Fibroblast of skin of back (primary cell): ENCODE data around the gene NUDT3.
"Not testable (repeated sequence)": the region's sequence is repeated elsewhere in the genome, so short reads cannot be mapped to it uniquely, and the experiment has no call there.

ENCODE experiments used
- DNase-seq: peaks from one replicate; pipeline ENCODE4 v3.0.0-alpha.2; 2013

The NUDT3 gene

DNA sequence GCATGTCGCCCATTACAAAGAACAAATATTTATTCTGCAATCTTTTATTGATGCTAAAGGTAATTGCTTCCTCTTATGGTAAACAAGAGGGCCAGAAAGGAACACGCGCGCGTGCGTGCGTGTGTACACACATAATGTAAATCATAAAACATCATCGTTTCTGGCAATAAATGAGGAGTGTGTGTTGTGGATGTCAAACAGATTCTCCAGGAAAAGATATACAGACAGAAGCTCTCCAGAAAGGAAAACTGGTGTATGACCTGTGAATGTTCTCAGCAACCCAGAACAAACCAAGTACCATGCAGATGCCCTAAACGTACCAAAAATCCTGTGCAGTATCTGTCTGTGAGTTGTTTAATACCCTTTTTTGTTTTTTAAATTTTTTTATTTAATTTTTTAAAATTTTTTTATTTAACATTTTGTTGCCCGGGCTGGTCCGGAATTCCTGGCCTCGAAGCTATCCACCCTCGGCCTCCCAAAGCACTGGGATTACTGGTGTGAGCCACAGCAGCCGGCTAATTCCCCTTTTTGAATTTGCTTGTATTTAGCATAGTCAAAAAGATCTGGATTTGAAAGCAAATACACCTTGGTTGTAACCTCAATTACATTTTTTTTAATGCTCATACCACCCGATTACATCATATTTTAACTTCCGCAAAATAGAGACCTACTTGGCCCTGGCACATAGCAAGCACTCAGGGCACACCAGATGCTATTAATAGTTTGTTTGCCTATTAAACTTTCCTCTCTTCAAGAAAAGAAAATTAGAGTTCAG is 909 bp upstream of the NUDT3 start:
- DNase-seq, result no peak

- peak; percentile 52 for DNase-seq
Measured at GRCh38 chr6:34391786-34392496, 528 bp downstream of the NUDT3 start.

GRCh38 chr6:34391473-34391785 is 1.0 kb downstream of the NUDT3 start:
- DNase-seq, result no peak

GRCh38 chr6:34390531-34391472 is 1.7 kb downstream of the NUDT3 start:
- DNase-seq, result peak; percentile 59

DNA sequence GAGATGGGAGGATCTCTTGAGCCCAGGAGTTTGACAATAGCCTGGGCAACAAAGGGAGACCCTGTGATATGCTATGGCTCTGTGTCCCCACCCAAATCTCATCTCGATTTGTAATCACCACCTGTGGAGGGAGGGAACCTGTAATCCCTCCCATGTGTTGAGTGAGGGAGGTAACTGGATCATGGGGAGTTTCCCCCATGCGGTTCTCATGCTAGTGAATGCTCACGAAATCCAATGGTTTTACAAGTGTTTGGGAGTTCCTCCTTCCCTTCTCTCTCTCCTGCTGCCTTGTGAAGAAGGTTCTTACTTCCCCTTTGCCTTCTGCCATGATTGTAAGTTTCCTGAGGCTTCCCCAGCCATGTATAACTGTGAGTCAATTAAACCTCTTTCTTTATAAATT is 3.4 kb downstream of the NUDT3 start:
- no peak for DNase-seq

DNA sequence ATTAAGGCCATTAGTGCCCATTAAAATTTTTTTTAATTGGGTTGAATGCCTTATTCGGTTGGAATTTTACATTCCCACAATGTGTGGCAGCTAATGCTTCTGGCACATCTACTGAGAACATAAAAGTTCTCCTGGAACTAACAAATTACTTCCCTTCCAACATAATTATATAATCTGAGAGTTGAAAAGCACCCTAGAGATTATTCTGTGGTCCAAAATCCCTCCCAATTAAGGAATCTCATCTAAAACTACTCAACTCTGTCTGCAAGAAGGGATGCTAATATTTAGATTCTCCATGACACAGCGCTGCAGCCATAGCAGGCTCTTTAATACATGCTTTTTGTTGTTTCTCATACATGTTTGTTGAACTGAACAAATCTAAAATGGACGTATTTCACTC is 4.0 kb downstream of the NUDT3 start:
- DNase-seq, result no peak

DNA sequence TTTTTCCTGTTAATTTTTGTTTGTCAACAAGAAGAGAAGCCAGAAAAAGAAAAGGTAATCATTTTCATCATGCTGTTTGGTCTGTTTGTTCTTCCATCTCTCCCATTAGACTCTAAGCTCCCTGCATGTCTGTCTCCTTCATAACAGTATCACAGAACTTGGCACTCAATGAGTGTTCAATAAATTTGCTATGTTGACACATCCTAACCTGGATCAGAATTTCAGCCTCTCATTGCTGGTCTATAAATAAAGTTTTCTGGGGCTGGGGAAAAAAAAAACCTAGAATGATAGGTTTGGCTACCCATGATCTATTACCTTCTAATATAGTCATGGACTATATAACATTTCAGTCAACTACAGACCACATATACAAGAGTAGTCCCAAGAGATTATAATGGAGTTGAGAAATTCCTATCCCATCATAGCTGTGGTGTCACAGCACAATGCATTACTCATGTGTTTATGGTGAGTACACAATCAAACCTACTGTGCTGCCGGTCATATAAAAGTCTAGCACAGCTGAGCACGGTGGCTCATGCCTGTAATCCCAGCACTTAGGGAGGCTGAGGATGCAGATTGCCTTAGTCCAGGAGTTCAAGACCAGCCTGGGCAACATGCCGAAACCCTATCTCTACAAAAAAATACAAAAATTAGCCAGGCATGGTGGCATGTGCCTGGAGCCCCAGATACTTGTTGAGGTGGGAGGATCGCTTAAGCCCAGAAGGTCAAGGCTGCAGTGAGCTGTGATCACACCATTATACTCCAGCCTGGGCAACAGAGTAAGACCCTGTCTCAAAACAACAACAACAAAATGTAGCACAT is 5.9 kb downstream of the NUDT3 start:
- DNase-seq, result peak; percentile 94

DNA sequence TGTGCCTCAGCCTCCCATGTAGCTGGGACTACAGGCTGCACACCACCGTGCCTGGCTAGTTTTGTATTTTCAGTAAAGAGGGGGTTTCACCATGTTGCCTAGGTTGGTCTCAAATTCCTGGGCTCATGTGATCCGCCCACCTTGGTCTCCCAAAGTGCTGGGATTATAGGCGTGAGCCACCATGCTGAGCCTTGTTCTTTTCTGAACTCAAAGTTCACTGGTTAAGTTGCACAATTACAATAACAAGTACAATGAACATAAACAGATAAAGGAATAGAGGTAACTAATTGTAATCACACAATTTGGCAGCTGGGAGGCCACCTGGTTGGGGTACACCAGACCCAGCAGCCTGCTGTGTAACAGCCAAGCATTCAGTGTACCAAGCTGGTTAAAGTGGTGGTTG is 6.7 kb downstream of the NUDT3 start:
- DNase-seq, result no peak

- DNase-seq, result no peak
Measured at GRCh38 chr6:34384321-34385153, 7.9 kb downstream of the NUDT3 start.

DNA sequence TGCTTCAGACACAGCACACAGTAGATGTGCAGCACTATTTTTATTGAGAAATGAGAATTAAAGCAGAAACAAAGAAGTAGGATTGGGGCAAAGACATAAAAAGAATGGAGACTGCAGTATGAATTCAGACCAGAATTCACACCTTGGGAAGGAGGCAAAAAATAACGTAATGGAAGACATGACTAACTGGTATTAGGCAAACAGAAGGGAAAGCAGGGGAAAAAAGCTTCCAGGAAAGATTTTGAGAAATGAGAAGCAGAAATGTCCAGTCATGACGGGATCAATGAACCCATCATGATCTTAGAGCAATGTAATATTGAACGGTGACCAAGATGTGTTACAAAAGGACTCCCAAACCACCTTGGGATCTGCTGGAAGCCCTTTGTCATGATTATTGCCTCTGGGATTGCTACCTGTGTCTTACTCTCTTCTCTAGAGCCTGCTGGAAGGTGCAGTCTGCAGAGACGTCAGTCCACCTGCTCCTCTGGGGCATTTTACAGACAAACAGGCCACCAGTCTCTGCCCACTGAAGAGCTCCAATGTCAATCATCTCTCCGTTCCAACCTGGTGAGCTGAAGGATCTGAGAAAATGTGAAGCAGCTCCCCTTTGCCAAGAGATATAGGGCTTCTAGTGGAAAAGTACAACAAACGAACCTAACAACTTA is 8.7 kb downstream of the NUDT3 start:
- DNase-seq, result no peak

DNA sequence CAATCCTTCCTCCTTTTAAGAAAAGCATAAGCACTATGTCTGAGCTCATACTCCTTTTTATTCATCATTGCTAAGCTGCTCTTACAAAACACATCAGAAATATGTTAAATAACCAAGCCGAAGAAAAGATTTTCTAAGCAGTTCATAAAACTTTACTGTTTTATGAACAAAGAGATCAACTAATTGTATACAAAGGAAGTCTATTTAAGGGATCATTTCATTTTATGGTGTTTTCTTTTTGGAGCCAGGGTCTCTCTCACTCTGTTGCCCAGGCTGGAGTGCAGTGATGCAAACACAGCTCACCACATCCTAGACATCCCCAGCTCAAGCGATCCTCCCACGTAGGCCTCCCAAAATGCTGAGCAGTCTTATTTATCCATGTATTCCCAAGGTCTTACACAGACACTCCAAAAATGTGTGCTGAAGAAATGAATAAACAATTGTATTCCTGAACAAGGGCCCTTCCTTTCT is 9.3 kb downstream of the NUDT3 start:
- DNase-seq, result peak; percentile 56

DNA sequence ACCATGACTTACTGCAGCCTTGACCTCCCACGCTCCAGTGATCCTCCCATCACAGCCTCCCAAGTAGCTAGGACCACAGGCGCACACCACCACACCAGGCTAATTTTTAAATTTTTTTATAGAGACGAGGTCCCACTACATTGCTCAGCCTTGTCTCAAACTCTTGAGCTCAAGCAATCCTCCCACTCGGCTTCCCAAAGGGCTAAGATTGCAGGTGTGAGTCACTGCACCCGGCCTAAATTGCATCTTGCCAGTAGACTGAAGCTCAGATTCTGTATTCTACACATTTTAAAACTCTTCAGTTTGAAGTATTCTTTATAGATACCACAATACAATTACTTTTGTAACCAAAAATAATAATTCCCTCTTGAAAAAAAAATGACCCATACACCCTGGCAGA is 11.4 kb downstream of the NUDT3 start:
- no peak for DNase-seq

DNA sequence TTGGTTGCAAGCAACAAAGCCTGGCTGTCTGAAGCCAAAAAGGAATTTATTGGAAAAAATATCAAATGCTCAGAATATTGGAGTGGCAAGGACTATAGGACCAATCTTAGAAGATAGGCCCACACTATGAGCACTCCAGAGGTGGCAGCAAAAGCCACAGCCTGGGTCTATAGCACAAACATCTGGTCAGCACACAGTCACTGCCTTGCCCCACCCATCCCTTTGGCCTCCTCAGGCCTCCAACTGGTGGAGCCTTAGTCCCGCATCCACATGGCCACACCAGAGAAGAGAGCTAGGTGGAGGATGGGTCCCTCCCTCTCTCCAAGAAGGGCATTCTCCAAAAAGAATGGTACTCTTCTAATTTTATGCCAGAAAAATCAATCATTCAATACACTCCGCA is 14.0 kb downstream of the NUDT3 start:
- no peak for DNase-seq

DNA sequence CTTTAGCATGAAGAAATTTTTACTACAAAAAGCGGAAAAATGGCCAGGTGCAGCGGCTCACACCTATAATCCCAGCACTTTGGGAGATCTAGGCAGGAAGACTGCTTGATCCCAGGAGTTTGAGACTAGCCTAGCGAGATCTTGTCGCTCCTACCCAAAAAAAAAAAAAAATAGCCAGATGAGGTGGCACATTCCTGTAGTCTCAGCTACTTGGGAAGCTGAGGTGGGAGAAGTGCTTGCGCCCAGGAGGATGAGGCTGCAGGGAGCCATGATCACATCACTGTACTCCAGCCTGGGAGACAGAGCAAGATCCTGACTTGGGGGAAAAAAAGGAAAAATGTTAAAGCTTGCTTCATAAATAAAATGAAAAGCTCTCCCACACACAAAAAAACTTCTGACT is 14.5 kb downstream of the NUDT3 start:
- no peak for DNase-seq

DNA sequence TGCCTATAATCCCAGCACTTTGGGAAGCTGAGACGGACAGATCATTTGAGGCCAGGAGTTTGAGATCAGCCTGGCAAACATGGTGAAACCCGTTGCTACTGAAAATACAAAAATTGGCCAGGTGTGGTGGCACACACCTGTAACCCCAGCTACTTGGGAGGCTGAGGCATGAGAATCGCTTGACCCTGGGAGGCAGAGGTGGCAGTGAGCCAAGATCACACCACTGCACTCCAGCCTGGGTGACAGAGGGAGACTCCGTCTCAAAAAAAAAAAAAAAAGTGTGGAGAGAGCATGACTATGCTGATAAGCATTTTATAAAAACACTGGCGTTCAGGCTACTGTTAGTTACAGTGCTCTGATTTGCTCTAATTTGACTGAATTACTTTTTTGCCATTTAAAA is 14.9 kb downstream of the NUDT3 start:
- DNase-seq, result not testable (repeated sequence)

DNA sequence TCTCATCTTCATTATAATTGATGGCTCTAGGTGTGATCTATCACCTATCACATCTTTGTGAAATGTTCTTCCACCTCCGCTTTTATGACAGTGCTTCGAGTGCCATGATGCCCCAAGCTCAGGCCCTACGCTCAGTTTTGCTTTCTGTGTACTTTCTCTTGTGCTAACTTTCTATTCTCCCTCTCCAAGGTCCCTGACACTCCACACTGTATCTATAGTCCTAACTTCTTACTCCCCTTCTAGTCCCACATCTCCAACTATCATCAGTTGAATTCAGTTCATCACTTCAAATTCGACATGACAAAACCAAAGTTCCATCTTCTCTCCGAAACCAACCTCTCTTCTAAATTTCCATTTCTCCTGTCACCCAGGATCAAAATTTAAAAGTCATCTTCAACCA is 16.6 kb downstream of the NUDT3 start:
- DNase-seq, result no peak

- no peak for DNase-seq
Measured at GRCh38 chr6:34374508-34374907, 18.0 kb downstream of the NUDT3 start.

GRCh38 chr6:34374069-34374468 is 18.4 kb downstream of the NUDT3 start:
- DNase-seq, result no peak

- no peak for DNase-seq
Measured at GRCh38 chr6:34373511-34373910, 19.0 kb downstream of the NUDT3 start.

DNA sequence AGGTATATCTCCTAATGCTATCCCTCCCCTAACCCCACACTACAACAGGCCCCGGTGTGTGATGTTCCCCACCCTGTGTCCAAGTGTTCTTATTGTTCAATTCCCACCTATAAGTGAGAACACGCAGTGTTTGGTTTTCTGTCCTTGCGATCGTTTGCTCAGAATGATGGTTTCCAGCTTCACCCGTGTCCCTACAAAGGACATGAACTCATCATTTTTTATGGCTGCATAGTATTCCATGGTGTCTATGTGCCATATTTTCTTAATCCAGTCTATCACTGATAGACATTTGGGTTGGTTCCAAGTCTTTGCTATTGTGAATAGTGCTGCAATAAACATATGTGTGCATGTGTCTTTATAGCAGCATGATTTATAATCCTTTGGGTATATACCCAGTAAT is 20.6 kb downstream of the NUDT3 start:
- not testable (repeated sequence) for DNase-seq

DNA sequence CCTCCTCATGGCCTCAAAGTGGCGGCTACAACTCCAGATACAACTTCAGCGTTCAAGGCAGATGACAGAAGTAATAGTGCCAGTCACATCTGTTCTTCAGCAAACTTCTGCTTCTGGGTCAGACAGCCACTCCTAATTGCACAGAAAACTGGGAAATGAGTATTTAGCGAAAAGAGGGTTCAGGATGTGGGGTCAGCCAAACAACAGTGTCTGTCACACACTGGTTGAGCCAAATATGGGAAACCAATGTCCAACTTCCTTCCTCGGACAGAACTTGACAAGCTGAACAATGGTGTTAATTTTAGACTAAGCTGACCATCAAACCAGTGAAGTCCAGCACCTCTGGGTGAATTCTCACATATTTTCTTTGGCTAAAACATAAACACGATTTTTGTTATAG is 22.1 kb downstream of the NUDT3 start:
- DNase-seq, result no peak
